Stimulated activated CD4-positive, alpha-beta T cell treated with anti-CD3 and anti-CD28 coated beads, TNF-alpha, amount 100 ng/mL, for 1 hour (primary cell): Measurements from ENCODE around the gene SLFN5.
"Not testable (repeated sequence)": the region's sequence is repeated elsewhere in the genome, so short reads cannot be mapped to it uniquely, and the experiment has no call there.

Source experiments
- DNase-seq, 3 donors: peaks; one replicate each; pipeline ENCODE4 v3.0.0-alpha.2; 2020; ENCODE audit warnings: low read depth in 3 of 3, low spot score in 1 of 3

Gene SLFN5

DNA sequence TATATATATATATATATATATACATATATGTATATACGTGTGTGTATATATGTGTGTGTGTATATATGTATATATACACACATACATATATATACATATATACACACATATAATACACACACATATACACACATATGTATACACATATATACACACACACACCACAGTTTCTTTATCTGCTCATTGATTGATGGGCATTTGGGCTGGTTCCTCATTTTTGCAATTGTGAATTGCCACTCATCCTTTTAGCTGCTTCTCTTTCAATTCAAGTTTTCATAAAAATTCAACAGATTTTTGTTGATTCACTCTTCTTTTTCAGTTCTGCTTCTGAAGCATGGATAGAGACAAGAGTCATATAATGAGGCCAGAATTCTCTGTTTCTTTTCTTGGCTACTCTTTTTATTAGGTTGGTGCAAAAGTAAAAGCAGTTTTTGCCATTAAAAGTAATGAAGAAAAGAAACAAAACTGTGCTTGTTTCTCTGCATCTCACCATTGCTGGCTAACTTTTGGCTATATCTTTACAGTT is 44.5 kb downstream of the SLFN5 start:
- DNase-seq, result no peak

DNA sequence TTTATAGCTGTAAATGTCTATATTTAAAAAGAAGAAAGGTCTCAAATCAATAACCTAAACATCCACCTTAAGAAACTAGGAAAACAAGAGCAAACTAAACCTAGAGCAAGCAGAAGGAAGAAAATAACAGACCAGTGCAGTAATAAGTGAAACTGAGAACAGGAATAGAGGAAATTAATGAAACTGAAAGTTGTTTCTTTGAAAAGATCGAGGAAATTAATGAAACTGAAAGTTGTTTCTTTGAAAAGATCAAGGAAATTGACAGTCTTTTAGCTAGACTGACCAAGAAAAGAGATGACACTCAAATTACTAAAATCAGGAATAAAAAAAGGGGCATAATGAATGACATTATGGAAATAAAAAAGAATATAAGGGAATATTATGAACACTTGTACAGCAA is 46.4 kb downstream of the SLFN5 start:
- DNase-seq, result no peak

DNA sequence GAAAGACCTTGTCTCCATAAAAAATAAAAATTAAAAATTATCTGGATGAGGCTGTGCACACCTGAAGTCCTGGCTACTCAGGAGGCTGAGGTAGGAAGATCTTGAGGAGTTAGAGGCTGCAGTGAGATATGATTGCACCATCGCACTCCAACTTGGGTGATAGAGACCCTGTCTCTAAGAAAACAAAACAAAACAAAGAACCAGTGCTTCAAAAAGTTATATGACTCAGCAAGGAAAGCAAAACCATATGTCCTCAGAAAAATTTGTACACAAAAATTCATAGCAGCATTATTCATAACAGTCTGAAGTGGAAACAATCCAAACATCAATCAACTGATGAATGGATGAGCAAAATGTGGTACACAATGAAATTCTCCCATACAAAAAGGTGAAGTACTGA is 48.9 kb downstream of the SLFN5 start:
- no peak for DNase-seq

DNA sequence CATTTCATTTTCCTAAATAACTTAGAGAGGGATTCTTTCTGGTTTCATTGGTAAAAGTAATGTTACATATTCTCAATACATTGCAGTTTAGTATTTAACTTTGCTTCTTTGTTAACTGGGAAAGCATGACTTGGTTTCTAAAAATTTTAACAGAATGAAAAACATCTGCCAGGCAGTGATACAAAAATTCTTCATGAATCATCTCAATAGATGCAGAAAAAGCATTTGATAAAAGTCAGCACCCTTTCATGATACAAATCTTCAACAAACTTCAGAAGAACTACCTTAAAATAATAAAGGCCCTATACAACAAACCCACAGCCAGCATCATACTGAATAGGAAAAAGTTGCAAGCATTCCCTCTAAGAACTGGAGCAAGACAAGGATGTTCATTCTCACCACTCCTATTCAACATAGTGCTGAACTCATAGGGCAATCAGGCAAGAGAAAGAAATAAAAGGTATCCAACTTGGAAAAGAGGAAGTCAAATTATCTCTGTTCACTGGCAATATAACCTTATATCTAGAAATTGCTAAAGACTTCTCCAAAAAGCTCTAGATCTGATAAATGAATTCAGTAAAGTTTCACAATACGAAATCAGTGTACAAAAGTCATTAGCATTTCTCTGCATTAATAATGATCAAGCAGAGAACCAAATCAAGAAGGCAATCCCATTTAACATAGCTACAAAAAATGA is 50.4 kb downstream of the SLFN5 start:
- DNase-seq, result no peak

DNA sequence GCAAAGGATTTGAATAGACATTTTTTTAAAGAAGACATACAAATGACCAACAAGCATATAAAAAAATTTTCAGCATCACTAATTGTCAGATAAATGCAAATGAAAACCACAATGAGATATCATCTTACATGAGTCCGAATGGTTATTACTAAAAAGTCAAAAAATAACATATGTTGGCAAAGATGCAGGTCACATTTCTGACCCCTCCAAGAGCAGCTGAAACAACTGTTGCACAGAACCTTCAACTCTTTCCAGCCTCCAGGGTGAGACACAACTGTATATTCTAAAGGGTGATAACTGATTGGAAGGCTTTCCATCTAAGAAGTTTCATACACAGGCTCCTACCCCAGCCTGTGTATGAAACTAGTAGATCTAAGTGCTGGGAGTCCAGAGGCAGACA is 51.9 kb downstream of the SLFN5 start:
- DNase-seq, result no peak

DNA sequence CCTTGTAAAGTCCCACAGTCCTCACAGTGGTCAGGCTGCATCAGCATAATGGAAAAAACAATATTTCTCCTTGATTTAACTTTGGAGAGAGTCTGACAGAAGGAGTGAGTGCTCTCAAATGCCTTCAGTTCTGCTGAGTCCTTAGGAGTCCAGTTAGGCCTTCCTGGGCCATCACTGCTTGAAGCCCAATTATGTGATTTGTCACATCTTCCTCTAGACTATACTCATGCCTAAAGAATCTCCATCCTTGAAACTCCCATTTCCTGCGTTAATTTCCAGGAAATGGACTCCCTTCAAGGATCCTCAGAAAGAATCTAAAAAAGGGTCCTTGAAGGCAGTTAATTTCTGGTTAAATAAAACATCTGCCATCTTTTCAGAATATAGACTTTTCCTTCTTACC is 52.8 kb downstream of the SLFN5 start:
- DNase-seq, result no peak

DNA sequence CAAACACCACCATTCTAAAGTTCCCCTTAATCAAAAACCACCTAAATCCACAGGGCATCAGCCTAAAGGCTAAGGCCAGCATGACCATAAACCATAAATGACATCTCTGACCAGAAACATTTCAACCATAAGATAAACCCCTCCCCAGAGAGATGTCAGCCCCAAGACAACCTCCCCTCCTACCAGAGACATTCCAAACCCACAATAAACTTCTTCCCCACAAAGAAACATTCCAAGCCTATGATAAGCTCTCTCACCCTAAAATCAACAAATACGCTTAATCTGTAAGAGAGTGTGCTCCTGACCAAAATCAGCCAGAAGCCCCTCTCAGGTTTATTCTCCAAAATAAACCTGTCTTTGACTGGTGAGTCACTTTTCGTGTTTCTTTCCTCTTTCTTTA is 54.8 kb downstream of the SLFN5 start:
- no peak for DNase-seq

DNA sequence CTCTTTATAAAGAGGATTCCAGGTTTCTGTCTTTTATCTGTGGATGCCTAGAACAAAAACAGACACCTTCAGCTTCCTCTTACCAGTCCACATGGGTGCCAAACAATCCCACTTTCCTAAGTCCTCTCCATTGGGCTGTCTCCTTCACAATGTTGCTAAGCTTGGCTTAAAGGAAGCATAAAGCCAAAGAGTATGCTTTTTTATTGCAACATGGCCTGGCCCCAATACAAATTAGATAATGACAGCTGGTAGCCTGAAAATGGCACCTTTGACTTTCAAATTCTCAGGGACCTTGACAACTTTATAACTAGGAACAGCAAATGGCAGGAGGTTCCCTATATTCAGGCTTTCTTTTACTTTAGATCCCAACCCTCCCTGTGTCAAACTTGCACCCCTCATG is 55.8 kb downstream of the SLFN5 start:
- DNase-seq, result no peak

DNA sequence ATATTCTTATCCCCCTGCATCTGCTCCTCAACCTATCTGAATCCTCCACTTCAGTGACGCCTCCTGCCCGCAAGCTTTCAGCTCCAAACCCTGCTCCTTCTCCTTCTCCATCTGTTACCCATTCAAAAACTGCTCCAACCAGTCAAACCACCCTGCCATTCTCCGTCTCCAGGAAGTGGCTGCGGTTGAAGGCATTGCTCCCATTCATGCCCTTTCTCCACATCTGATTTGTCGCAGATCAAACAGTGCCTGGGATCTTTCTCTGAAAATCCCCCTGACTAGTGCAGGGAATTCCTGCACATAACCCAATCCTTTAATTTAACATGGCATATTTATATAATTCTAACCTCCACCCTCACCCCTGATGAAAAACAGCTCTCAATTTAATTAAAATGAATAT is 56.3 kb downstream of the SLFN5 start:
- DNase-seq, result no peak

DNA sequence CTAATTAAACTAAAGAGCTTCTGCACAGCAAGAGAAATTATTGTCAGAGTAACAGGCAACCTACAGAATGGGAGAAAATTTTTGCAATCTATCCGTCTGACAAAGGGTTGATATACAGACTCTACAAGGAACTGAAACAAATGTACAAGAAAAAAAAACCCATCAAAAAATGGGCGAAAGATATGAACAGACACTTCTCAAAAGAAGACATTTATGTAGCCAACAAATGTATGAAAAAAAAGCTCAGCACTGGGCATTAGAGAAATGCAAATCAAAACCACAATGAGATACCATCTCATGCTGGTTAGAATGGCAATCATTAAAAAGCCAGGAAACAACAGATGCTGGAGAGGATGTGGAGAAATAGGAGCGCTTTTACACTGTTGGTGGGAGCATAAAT is 66.5 kb downstream of the SLFN5 start:
- DNase-seq, result not testable (repeated sequence)

DNA sequence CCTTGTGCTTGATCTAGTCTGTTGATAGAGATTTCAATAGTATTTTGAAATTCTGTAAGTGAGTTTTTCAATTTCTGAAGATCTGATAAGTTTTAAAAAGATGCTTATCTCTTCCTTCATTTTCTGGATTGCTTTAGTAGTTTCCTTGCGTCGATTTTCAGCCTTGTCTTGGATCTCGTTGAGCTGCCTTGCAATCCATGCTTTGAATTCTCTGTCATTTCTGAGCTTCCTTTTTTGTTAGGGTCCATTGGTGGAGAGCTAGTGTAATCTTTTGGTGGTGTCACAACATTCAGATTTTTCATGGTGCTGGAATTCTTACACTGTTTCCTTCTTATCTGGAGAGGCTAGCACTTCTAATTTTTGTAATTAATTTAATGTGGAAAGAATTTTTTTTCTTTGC is 69.5 kb downstream of the SLFN5 start:
- no peak for DNase-seq

DNA sequence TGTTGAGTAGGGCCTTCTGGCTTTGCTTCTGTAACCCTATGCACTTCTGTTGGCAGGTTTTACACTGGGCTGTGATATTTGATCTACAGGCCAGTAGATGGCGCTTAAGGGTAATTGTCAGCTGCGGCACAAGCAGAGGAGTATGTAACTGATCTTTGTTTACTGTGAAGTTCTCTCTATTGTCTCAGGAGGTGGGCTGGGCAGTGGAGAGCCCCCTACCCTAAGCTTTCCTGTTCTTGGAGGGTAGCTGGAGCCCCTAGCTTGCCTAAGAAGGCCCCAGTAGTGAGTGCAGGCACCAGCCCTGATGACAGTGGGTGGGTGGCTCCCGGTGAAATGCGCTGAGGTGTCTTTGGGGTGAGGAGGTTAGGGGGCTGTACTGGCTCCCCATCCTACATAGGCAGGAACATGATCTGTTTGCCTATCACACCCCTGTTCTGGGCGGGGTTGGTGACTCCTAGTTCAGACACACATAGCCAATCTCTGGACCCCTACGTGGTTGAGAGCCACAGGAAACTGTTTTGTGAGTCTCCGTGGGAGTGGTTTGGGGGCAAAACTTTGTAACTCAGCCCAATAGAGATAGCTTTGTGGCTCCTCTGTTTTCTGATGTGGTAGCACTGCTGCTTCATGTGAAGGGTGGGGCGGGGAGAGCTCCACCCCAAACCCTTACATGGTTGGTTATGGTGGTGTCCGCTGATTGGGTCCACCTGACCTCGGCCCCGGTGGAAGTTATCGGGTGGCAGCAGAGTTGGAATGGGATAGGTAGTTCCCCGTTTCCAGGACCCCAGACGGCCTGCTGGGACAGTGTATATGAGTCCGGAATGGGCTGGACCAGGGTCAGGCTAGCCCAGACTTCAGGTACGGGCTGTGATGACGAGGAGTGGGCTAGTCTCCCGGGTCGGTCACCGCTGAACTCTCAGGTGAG is 70.2 kb downstream of the SLFN5 start:
- DNase-seq, result peak; percentile 39 to 67 (median 51)

DNA sequence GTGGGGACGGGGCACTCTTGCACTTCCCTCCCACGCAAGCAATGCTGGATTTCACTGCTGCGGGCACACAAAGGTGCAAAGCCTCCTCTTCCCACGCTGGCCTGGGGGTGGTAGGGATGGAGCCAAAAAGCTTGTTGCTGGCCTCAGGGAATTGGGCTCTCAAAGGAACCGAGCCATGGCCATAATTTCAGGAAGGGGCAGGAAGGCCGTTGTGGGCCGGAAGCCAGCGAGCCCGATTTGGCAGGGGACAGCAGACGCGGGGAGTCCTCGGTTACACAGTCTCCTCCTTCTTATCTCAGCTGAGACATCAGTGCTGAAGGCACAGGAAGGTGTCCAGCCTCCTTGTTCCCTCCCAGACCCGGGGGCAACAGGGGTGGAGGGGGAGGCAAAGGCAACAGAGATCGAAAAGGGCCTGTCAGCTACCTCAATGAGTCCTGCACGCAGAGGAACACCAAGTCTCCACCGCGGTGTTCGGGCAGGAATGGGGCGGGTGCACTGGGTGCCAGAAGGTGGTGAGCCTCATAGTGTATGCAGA is 71.1 kb downstream of the SLFN5 start:
- no peak for DNase-seq

DNA sequence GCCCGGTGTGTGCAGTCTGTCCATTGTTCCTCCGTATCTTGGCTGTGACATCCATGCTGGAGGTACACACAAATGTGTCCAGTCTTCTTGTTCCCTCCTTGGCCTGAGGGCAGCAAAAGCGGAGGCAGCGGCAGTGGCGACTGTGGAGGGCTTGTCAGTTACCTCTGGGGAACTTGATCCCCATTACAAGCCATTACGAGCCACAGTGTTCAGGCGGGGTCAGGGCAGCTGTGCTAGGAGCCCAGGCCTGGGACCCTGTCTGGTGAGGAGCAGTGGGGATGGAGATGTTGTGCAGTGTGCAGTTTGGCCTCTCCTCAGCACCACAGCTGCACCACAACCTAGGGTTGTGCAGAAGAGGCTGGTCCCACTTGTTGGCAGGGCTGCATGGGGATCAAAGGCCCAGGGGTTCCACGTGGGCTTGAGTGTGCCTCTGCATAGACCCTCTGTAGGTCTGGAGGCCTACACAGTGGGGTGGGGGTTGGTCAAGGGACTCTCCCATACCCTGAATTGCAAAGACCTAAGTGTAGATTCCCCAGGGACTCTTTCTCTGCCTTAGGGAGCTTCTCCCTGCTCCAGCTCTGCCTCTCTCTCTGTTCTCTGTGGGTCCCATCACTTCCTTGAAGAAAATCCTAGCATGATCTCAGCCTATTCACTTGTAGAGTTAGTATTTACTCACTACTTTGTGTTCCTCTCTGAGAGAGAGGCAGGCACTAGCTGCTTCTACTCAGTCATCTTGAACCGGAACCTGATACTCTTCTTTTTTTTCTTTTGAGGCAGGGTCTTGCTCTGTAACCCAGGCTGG is 71.7 kb downstream of the SLFN5 start:
- DNase-seq, result no peak

DNA sequence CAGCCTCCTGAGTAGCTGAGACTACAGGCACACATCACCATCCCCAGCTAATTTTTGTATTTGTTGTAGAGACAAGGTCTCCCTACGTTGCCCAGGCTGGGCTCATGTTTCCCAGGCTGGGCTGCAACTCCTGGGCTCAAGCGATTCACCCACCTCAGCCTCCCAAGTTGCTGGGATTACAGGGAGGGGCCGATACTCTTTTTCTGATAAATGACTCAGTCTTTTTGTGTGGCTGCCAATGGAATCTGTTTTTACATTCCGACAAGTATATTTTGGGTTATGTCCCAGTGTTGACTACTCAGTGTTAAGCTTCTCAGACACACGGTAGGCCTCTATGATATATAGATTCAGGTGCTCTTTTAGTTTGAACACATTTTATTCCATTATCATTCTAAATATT is 72.4 kb downstream of the SLFN5 start:
- no peak for DNase-seq

DNA sequence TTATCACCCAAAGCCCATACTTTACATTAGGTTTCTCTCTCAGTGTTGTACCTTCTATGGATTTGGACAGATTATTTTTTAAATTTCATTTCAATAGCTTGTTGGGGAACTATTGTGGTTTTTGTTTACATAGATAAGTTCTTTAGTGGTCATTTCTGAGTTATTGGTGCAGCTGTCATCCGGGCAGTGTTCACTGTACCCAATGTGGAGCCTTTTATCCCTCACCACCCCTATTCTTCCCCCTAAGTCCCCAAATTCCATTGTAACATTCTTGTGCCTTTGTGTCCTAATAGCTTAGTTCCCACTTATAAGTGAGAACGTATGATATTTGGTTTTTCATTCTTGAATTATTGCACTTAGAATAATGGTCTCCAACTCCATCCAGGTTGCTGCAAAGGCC is 73.1 kb downstream of the SLFN5 start:
- DNase-seq, result no peak

DNA sequence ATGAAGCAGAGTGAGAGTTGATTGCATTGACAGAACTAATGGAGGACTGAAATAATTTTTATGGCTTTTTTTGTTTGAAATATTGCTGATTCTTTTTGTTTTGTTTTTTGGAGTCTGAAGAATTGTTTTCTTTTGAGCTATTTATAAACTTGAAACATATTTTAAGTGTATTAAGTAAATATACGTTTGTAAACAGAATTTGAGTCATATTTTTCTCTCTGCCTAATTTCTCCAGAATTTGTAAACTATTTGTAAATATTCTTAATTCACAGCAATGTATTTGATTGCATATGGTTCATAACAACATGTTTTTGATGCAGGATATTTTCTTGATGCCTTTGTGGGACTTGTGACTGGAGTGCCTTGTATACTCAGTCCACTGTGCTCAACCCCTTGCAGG is 79.9 kb downstream of the SLFN5 start:
- no peak for DNase-seq
